Stimulated activated naive CD8-positive, alpha-beta T cell treated with anti-CD3 and anti-CD28 coated beads, Interleukin-15, Interleukin-2, amounts not matched to agents 100 ng/mL and 50 ng/mL, for 24 hours (primary cell): ENCODE measurements around the gene IL1RAPL1.

ENCODE experiments used
- H3K27ac Mint-ChIP-seq: one replicate; pipeline ENCODE4 v1.8.0; 2021; ENCODE audit warnings: mild to moderate bottlenecking, mixed read lengths
- H3K27me3 Mint-ChIP-seq: one replicate; pipeline ENCODE4 v1.8.0; 2021; ENCODE audit warnings: mixed read lengths
- H3K36me3 Mint-ChIP-seq: one replicate; pipeline ENCODE4 v1.8.0; 2021; ENCODE audit warnings: low read depth, mixed read lengths
- H3K4me1 Mint-ChIP-seq: one replicate; pipeline ENCODE4 v1.8.0; 2021; ENCODE audit warnings: low read depth, mixed read lengths
- H3K4me3 Mint-ChIP-seq: one replicate; pipeline ENCODE4 v1.8.0; 2021; ENCODE audit warnings: mild to moderate bottlenecking, mixed read lengths
- H3K9me3 Mint-ChIP-seq: one replicate; pipeline ENCODE4 v1.8.0; 2021; ENCODE audit warnings: mixed read lengths

The IL1RAPL1 gene

DNA sequence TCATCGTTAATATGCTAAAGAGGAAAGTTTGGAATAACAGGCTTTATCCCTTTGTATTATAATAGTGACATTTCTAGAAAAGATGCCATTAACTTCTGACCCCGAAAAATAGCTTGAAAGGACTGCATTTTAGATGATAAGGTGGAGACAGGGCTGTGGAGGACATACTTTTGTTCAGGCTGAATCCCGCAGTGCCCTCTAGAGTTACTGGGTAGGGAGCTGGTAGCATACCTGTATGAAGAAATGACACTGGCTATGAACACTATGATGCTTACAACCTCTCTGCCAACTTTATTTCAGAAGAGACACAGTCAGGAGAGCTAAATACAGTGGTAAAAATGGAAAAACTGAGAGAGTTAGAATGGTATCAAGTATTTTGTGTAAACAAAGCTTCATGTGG, 8.1 kb downstream of the IL1RAPL1 start:
- Mint-ChIP-seq H3K27me3 (no peaks in the 10 kb centered on the region), H3K9me3 (no peaks in the 10 kb centered on the region), H3K36me3 (no peaks in the 10 kb centered on the region), H3K4me1 (no peaks in the 10 kb centered on the region), H3K4me3 (no peak overlapping the region), H3K27ac (no peak overlapping the region)

DNA sequence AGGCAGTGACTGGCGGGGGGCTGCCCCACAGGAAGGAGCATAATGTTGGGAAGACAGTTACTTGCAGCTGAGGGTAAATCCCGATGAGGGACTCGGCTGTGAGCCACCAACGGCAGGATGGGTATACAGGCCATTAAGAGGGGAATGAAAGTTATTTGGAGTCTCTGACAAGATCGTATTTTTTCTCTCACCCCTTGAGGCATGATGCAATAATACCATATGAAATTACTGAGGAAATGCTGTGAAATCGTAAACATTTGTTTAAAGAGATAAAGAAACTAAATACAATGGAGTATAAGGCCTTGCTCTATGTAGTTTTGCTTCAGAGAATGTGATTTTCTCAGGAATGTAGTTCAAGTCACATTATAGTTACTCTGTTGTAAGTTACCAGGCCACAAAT, 12.7 kb downstream of the IL1RAPL1 start:
- Mint-ChIP-seq H3K4me1 (no peaks in the 10 kb centered on the region), H3K4me3 (no peak overlapping the region), H3K36me3 (no peaks in the 10 kb centered on the region), H3K27me3 (no peaks in the 10 kb centered on the region), H3K27ac (no peak overlapping the region), H3K9me3 (no peaks in the 10 kb centered on the region)

DNA sequence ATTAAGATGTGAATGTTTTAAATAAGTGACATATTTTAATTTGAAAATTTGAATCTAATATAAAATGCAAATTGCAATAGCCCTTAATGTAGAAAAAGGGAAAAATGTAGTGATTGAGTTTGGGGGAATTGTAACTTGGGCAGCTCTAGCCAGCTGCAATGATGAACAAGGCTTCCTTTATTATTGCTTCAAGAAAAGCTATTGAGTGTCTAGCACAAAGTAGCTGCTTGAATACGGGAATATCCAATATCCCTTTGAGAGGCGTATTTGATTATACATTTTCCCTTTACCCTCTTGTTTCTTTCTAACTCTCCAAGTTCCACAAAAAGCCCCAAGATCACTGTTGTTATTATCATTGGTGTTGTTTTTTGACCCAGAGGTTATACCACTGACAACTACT, 21.8 kb downstream of the IL1RAPL1 start:
- no peaks in the 10 kb centered on the region for H3K27me3 Mint-ChIP-seq
- H3K27ac Mint-ChIP-seq: no peak overlapping the region
- H3K36me3 Mint-ChIP-seq: no peaks in the 10 kb centered on the region
- no peaks in the 10 kb centered on the region for H3K4me1 Mint-ChIP-seq
- H3K4me3 Mint-ChIP-seq: no peak overlapping the region
- H3K9me3 Mint-ChIP-seq: no peaks in the 10 kb centered on the region

DNA sequence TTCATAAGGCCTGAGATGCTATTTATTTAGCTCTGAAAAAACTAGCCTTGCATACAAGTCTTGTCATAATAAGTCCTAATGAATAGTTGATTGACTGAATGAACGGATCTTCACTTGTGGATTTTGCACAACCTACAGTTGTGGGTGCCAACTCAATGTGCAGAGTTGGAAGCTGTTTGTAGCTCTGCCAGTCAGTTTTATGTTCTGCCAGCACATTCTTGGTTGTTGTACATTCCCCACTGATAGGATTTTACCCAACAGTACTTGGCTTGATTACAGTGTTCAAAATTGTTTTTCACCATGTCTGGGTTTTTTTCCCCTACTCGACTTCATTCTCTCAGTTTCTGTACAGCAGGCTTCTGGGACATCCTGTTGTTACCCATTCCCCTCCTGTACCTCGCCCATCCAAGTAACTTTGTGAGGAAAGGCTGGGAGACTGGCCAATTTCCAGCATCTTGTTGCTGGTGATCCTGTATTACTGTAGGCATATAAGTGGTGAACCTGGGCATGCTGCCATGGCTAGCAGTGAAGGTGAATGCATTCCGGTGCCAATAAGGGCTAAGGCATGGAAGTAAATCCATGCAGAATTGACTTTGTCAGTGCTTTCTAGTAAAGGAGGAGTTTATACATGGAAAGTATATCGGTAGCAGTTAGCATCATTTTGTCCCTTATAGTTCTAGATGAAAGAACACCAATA, 22.8 kb downstream of the IL1RAPL1 start:
- Mint-ChIP-seq H3K9me3 (no peaks in the 10 kb centered on the region), H3K27me3 (no peaks in the 10 kb centered on the region), H3K27ac (no peak overlapping the region)

DNA sequence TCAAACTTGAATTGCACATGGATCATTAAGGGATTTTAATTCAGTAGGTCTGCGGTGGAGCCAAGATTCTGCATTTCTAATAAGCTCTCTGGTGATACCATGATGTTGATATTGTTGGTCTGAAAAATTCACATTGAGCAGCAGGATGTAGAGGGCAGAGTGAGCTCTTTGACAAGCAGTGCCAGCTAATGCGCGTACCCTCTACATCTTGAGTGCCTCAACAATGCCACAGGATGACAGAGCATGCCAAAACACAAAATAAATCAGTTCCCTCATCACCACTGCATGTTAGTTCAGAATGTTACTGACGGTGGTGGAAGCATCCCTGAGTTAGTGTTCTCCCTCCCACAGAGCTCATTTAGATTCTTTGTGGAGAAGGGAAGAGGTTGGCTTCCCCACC, 23.5 kb downstream of the IL1RAPL1 start:
- no peaks in the 10 kb centered on the region for H3K9me3 Mint-ChIP-seq
- no peaks in the 10 kb centered on the region for H3K36me3 Mint-ChIP-seq
- H3K4me3 Mint-ChIP-seq: no peak overlapping the region
- no peaks in the 10 kb centered on the region for H3K27me3 Mint-ChIP-seq
- H3K4me1 Mint-ChIP-seq: no peaks in the 10 kb centered on the region
- H3K27ac Mint-ChIP-seq: no peak overlapping the region

More for the DNA sequence above, 22.8 kb downstream of the IL1RAPL1 start:
- Mint-ChIP-seq H3K4me1 (no peaks in the 10 kb centered on the region), H3K36me3 (no peaks in the 10 kb centered on the region), H3K4me3 (no peak overlapping the region)

DNA sequence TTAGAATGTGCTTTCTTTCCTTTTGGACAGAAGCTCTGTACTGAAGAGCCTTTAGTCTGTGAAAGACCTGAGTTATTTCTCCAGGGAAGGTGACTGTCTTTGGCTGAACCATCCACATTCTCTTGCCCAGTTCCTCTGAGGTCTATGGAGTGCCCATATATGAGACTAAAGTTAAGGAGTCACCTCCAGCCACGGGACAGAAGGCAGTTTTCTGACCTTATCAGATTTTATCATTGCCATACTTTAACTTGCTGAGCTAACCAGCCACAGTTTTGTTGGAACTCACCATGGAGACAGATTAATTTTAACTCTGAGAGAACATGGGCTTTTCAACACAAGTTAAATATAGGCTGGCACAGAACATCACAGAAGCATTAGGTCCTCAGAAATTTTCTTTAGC, 26.3 kb downstream of the IL1RAPL1 start:
- Mint-ChIP-seq H3K9me3 (no peaks in the 10 kb centered on the region), H3K4me1 (no peaks in the 10 kb centered on the region), H3K27me3 (no peaks in the 10 kb centered on the region), H3K4me3 (no peak overlapping the region), H3K27ac (no peak overlapping the region), H3K36me3 (no peaks in the 10 kb centered on the region)

DNA sequence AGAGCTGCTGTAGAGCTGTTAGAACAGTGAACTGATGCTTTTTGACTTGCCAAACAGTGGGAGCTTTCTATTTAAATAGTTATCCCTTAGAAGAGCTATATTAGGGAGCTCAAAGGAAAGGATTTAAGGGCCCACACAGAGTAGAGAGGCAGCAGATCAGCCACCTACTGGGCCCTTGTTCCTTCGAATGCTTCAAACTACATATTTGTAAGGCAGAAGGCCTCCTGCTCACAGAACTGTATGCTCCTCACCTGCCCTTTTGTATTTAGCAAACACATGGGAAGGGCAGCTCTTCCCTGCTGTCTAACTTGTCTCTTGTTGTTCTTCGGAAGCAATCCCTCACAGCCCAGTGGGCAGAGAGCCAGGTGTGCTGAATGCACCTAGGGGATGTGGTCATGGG, 38.0 kb downstream of the IL1RAPL1 start:
- Mint-ChIP-seq H3K27me3 (no peaks in the 10 kb centered on the region), H3K4me3 (no peak overlapping the region), H3K4me1 (no peaks in the 10 kb centered on the region), H3K36me3 (no peaks in the 10 kb centered on the region), H3K9me3 (peaks cover 7% of the 10 kb centered on the region), H3K27ac (no peak overlapping the region)

DNA sequence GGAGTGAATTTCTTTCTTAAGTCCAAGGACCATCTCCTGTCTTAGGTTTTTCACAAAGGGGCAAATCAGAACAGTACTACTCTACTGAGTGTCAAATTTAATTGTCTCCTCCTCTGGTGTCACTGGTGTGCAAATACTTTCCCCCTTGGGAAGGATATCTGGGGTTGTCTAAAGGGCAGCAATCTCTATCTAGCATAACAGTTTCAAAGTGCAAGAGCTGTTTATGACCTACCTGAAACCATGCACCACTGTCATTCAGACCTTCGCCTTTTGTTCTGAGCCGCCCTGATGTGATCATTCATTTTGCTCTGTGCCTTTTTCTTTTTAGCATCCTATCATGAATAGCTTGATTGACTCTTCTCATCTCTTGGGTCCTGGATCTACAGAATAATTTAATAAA, 39.3 kb downstream of the IL1RAPL1 start:
- Mint-ChIP-seq H3K36me3 (no peaks in the 10 kb centered on the region), H3K27ac (no peak overlapping the region), H3K4me1 (no peaks in the 10 kb centered on the region), H3K9me3 (peaks cover 3% of the 10 kb centered on the region), H3K4me3 (no peak overlapping the region), H3K27me3 (no peaks in the 10 kb centered on the region)

DNA sequence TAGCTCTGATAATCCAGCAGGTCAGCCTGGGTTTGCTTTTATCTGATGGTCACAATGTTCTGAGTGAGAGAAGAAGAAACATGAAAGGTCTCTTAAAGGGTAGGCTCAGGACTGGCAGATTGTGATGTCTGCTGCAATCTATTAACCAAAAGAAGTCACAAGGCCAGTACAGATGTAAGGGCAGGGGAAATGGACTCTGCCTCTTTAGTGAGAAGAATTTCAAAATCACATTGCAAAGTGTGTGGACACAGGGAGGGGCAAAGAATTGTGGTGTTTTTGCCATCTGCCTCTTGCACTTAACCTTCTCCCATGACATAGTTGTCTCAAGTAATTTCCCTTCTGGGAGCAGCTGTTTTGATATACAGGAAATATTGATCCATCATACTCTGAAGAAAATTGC, 40.9 kb downstream of the IL1RAPL1 start:
- Mint-ChIP-seq H3K4me1 (no peaks in the 10 kb centered on the region), H3K4me3 (no peak overlapping the region), H3K36me3 (no peaks in the 10 kb centered on the region), H3K27me3 (no peaks in the 10 kb centered on the region), H3K27ac (no peak overlapping the region), H3K9me3 (peaks cover 3% of the 10 kb centered on the region)

DNA sequence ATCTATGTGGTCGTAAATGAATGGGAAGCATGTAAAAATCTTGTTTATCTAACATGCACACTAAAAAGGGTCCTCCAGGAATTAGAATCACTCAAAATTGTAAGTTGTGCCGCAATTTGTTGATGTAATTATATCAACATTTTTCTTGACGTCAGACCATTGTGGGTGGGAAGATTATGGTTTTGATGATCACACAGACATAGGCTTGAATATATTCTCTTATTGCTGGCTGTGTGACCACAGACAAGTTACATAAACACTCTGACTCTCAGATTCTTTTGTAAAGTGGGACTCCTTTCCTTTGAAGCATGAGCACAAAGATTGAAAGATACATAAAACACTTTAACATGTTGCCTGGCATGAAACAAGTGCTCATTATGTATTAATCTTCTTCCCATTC, 51.5 kb downstream of the IL1RAPL1 start:
- Mint-ChIP-seq H3K36me3 (no peaks in the 10 kb centered on the region), H3K4me1 (no peaks in the 10 kb centered on the region), H3K4me3 (no peak overlapping the region), H3K27me3 (no peaks in the 10 kb centered on the region), H3K9me3 (peaks cover 5% of the 10 kb centered on the region), H3K27ac (no peak overlapping the region)

DNA sequence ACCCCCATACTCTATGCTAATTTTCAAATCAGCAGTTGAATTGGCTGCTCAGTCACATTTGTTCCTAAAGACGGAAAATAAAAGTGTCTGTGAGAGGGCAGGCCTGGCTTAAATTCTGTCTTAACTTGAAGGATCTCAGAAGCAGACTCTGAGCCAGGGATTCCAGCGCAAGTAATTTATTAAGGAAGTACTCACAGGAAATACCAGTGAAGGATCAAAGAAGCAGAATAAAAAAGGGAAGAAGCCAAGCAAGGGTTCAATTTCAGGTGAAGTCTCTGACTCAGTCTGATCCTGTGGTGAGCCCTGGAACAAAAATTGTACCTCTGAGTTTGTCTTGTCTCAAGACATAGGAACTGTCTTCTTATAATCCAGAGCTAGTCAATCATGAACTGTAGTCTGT, 52.2 kb downstream of the IL1RAPL1 start:
- no peak overlapping the region for H3K27ac Mint-ChIP-seq
- H3K4me3 Mint-ChIP-seq: no peak overlapping the region
- peaks cover 5% of the 10 kb centered on the region for H3K9me3 Mint-ChIP-seq
- H3K4me1 Mint-ChIP-seq: no peaks in the 10 kb centered on the region
- no peaks in the 10 kb centered on the region for H3K27me3 Mint-ChIP-seq
- H3K36me3 Mint-ChIP-seq: no peaks in the 10 kb centered on the region

DNA sequence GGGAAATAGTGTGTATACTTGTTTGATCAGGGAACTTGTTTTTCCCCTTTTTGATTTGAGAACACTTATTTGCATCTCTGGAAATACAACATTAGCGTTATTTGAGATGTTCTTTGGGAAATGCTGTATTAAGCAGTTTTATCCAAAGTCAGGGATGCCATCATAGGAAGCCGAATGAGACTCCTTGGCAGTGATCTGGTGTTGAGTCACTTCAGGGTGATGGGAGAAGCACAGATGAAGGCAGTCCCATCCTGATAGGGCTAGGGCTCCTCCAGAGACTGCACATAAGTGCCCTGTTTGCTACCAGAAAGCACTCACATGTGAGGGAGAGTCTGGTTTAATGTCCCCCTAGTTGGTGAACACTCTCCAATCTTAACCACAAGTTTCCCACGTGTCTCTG, 62.3 kb downstream of the IL1RAPL1 start:
- Mint-ChIP-seq H3K4me1 (no peaks in the 10 kb centered on the region), H3K36me3 (no peaks in the 10 kb centered on the region), H3K27ac (no peak overlapping the region), H3K4me3 (no peak overlapping the region), H3K27me3 (no peaks in the 10 kb centered on the region), H3K9me3 (peaks cover 6% of the 10 kb centered on the region)

DNA sequence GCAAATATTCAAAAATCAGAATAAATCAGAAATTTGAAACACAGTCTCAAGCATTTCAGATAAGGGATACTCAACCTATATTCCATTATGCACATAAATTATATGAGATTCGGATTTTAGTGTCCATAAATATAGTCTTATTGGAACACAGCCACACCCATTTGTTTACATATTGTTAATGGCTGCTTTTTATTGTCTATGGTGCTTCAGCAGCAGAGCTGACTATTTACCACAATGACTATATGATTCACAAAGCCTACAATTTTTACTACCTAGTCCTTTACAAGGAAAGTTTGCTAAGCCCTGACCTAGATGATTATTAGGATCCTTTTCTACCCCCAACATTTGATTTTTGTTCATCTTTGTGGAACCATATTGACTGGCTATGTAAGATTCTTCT, 63.9 kb downstream of the IL1RAPL1 start:
- no peak overlapping the region for H3K27ac Mint-ChIP-seq
- no peaks in the 10 kb centered on the region for H3K4me1 Mint-ChIP-seq
- no peaks in the 10 kb centered on the region for H3K36me3 Mint-ChIP-seq
- H3K27me3 Mint-ChIP-seq: no peaks in the 10 kb centered on the region
- peaks cover 6% of the 10 kb centered on the region for H3K9me3 Mint-ChIP-seq
- H3K4me3 Mint-ChIP-seq: no peak overlapping the region

DNA sequence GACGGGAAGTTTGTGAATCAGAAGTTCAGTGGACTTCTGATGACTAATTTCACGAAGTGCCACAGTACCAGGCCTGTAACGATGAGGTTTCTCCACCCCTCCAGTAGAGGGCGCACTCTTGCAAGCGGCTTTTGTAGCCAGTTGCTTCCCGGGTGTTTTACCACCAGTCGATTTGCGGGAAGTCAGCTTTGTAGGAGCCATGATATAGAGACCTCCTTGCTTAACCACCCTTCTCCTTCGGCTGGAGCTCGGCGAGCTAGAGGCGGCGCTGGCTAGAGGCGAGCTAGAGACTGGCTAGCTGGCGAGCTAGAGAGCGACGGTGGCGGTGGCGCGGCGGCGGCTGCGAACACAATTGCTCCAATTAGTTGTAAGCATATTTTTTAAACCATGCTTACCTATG, 72.0 kb downstream of the IL1RAPL1 start:
- Mint-ChIP-seq H3K27me3 (no peaks in the 10 kb centered on the region), H3K4me1 (no peaks in the 10 kb centered on the region), H3K27ac (no peak overlapping the region), H3K4me3 (no peak overlapping the region), H3K9me3 (no peaks in the 10 kb centered on the region), H3K36me3 (no peaks in the 10 kb centered on the region)

DNA sequence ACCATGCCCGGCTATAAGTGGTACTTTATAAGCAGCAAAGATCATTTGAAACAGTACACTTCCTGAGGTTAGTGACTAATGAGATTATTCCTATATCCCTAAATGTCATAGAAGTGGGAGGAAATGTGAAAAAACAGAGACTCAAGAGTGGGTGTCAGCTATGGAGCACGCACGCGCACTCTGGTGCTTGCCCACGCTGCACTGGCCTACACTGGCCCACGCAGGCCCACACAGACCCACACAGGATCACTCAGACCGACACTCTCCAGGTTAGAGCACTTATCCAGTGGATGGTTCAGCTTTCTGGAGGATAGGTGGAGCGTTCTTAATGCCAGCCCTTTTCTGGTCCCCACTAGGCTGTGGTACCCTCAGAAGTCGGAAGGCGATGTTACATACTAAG, 78.5 kb downstream of the IL1RAPL1 start:
- Mint-ChIP-seq H3K27me3 (no peaks in the 10 kb centered on the region), H3K27ac (no peak overlapping the region), H3K4me3 (no peak overlapping the region), H3K9me3 (no peaks in the 10 kb centered on the region), H3K4me1 (no peaks in the 10 kb centered on the region), H3K36me3 (no peaks in the 10 kb centered on the region)

DNA sequence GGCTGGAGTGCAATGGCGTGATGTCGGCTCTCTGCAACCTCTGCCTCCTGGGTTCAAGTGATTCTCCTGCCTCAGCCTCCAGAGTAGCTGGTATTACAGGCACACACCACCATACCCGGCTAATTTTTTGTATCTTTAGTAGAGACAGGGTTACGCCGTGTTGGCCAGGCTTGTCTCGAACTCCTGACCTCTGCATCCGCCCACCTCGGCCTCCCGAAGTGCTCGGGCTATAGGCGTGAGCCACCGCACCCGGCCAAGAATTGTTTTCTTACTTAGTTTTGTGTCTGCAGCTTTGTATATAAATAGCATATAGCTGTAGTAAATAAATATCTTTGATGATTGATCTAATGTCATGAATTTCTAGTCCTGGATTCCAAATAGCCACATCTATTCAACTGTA, 81.1 kb downstream of the IL1RAPL1 start:
- Mint-ChIP-seq H3K27ac (no peak overlapping the region), H3K9me3 (no peaks in the 10 kb centered on the region), H3K4me3 (no peak overlapping the region), H3K27me3 (no peaks in the 10 kb centered on the region), H3K4me1 (no peaks in the 10 kb centered on the region), H3K36me3 (no peaks in the 10 kb centered on the region)
